Measurements from ENCODE around the gene WIF1.

Gene WIF1

GRCh38 chr12:65019696-65020234, 101.3 kb downstream of the WIF1 start:
- DNase-seq, result no peak

- no peak for DNase-seq
Observed at GRCh38 chr12:65016881-65017650, 104.0 kb downstream of the WIF1 start.

- no peak for DNase-seq
Observed at GRCh38 chr12:65015850-65016249, 105.3 kb downstream of the WIF1 start.

GRCh38 chr12:65014504-65015271, 106.4 kb downstream of the WIF1 start:
- no peak for DNase-seq

- no peak for DNase-seq
Observed at GRCh38 chr12:65010437-65010836, 110.7 kb downstream of the WIF1 start.

GRCh38 chr12:65005716-65006115, 115.4 kb downstream of the WIF1 start:
- no peak for DNase-seq

GRCh38 chr12:65004270-65004669, 116.8 kb downstream of the WIF1 start:
- DNase-seq, result no peak
